H9 (cell line): ENCODE data around the gene LPO. TPM values are rescaled to one million over a fixed set of nuclear protein-coding genes. Genes with fewer than 3 reads are reported as not detected.

Source experiments
- DNase-seq: peaks from one replicate; pipeline ENCODE4 v3.0.0-alpha.2; 2017
- H2AFZ ChIP-seq: one replicate; pipeline ENCODE4 v1.6.1; 2013; ENCODE audit warnings: mild to moderate bottlenecking, low read length, control low read depth, moderate library complexity
- H2AK5ac ChIP-seq: 2 replicates; pipeline ENCODE4 v1.6.1; 2013; ENCODE audit warnings: low read length, control low read depth, mixed read lengths; ENCODE audit not compliant: insufficient read length
- H2BK120ac ChIP-seq: one replicate; pipeline ENCODE4 v1.6.1; 2013; ENCODE audit warnings: low read depth, mild to moderate bottlenecking, low read length, control low read depth, inconsistent platforms; ENCODE audit not compliant: poor library complexity, severe bottlenecking
- H2BK12ac ChIP-seq: 2 replicates; pipeline ENCODE4 v1.6.1; 2013; ENCODE audit warnings: low read length, control low read depth, mixed read lengths, low read depth; ENCODE audit not compliant: insufficient read length
- H2BK15ac ChIP-seq: 2 replicates; pipeline ENCODE4 v1.6.1; 2013; ENCODE audit warnings: low read depth, low read length, control low read depth
- H2BK20ac ChIP-seq: one replicate; pipeline ENCODE4 v1.6.1; 2013; ENCODE audit warnings: low read depth, mild to moderate bottlenecking, low read length, control low read depth, inconsistent platforms; ENCODE audit not compliant: poor library complexity, severe bottlenecking
- H2BK5ac ChIP-seq: 2 replicates; pipeline ENCODE4 v1.6.1; 2013; ENCODE audit warnings: low read length, control low read depth, mixed read lengths; ENCODE audit not compliant: insufficient read length
- H3K14ac ChIP-seq: 2 replicates; pipeline ENCODE4 v1.6.1; 2013; ENCODE audit warnings: low read length, control low read depth; ENCODE audit not compliant: insufficient read depth
- H3K18ac ChIP-seq: 2 replicates; pipeline ENCODE4 v1.6.1; 2013; ENCODE audit warnings: low read depth, mild to moderate bottlenecking, mixed read lengths, low read length, control low read depth; ENCODE audit not compliant: insufficient read length
- H3K23ac ChIP-seq: 2 replicates; pipeline ENCODE4 v1.6.1; 2013; ENCODE audit warnings: low read length, control low read depth, mixed read lengths, low read depth; ENCODE audit not compliant: insufficient read length
- H3K23me2 ChIP-seq: 2 replicates; pipeline ENCODE4 v1.6.1; 2013; ENCODE audit warnings: low read depth, mild to moderate bottlenecking, mixed read lengths, low read length, control low read depth; ENCODE audit not compliant: insufficient read length, poor library complexity, severe bottlenecking
- H3K27ac ChIP-seq: 2 replicates; pipeline ENCODE4 v1.5.1; 2013; ENCODE audit warnings: low read length, control low read depth, mixed read lengths, low read depth; ENCODE audit not compliant: insufficient read length
- H3K27me3 ChIP-seq: 2 replicates; pipeline ENCODE4 v1.6.1; 2013; ENCODE audit warnings: low read length, control low read depth, inconsistent platforms; ENCODE audit not compliant: insufficient read depth
- H3K4ac ChIP-seq: 2 replicates; pipeline ENCODE4 v1.6.1; 2013; ENCODE audit warnings: low read depth, mild to moderate bottlenecking, control low read depth, inconsistent platforms, low read length, moderate library complexity
- H3K4me1 ChIP-seq: 2 replicates; pipeline ENCODE4 v1.6.1; 2013; ENCODE audit warnings: low read length, control low read depth, inconsistent platforms; ENCODE audit not compliant: insufficient read depth
- H3K4me2 ChIP-seq: 2 replicates; pipeline ENCODE4 v1.6.1; 2013; ENCODE audit warnings: low read length, control low read depth, mixed read lengths; ENCODE audit not compliant: insufficient read length, insufficient read depth
- H3K56ac ChIP-seq: 2 replicates; pipeline ENCODE4 v1.6.1; 2013; ENCODE audit warnings: low read depth, mild to moderate bottlenecking, mixed read lengths, low read length, control low read depth; ENCODE audit not compliant: insufficient read length
- H3K79me1 ChIP-seq: 2 replicates; pipeline ENCODE4 v1.6.1; 2013; ENCODE audit warnings: low read depth, mild to moderate bottlenecking, moderate library complexity, low read length, control low read depth, inconsistent platforms; ENCODE audit not compliant: insufficient read depth, poor library complexity, severe bottlenecking
- H3K79me2 ChIP-seq: 2 replicates; pipeline ENCODE4 v1.6.1; 2013; ENCODE audit warnings: low read length, control low read depth, inconsistent platforms; ENCODE audit not compliant: insufficient read depth
- H3K9ac ChIP-seq: 2 replicates; pipeline ENCODE4 v1.6.1; 2013; ENCODE audit warnings: low read length, control low read depth, mixed read lengths; ENCODE audit not compliant: insufficient read length; ENCODE audit errors: extremely low read depth
- H3K9me3 ChIP-seq: one replicate; pipeline ENCODE4 v1.6.1; 2013; ENCODE audit warnings: low read depth, low read length, inconsistent platforms; ENCODE audit not compliant: control insufficient read depth
- H3T11ph ChIP-seq: one replicate; pipeline ENCODE4 v1.6.1; 2013; ENCODE audit warnings: mild to moderate bottlenecking, low read length, control low read depth, inconsistent platforms
- H4K20me1 ChIP-seq: one replicate; pipeline ENCODE4 v1.6.1; 2013; ENCODE audit not compliant: control insufficient read depth, insufficient read length, insufficient read depth
- H4K5ac ChIP-seq: 2 replicates; pipeline ENCODE4 v1.6.1; 2013; ENCODE audit warnings: low read depth, mild to moderate bottlenecking, mixed read lengths, low read length, control low read depth; ENCODE audit not compliant: insufficient read length
- H4K8ac ChIP-seq: replicated peaks from 2 replicates; pipeline ENCODE4 v1.6.1; 2013; ENCODE audit warnings: low read length, control low read depth, mixed read lengths, low read depth; ENCODE audit not compliant: insufficient read length
- H4K91ac ChIP-seq: 2 replicates; pipeline ENCODE4 v1.6.1; 2013; ENCODE audit warnings: low read depth, mild to moderate bottlenecking, moderate library complexity, mixed read lengths, low read length, control low read depth; ENCODE audit not compliant: insufficient read length
- H3K27ac Mint-ChIP-seq, 3 experiments: 2 replicates in 2 of 3; 3 replicates in 1 of 3; pipeline ENCODE4 v1.8.0; 2020 to 2021; ENCODE audit warnings: mixed read lengths in 3 of 3, mild to moderate bottlenecking in 1 of 3, moderate library complexity in 1 of 3
- H3K27me3 Mint-ChIP-seq: 2 replicates; pipeline ENCODE4 v1.8.0; 2021; ENCODE audit warnings: low read depth, mild to moderate bottlenecking, moderate library complexity, mixed read lengths
- H3K36me3 Mint-ChIP-seq, 3 experiments: 2 replicates in 2 of 3; 3 replicates in 1 of 3; pipeline ENCODE4 v1.8.0; 2020 to 2021; ENCODE audit warnings: low read depth in 3 of 3, mixed read lengths in 3 of 3; ENCODE audit not compliant: insufficient read depth in 1 of 3
- H3K4me1 Mint-ChIP-seq, 2 experiments: 2 replicates each; pipeline ENCODE4 v1.8.0; 2020; ENCODE audit warnings: mixed read lengths in 2 of 2
- H3K4me3 Mint-ChIP-seq, 2 experiments: 2 replicates in 1 of 2; 3 replicates in 1 of 2; pipeline ENCODE4 v1.8.0; 2020 to 2021; ENCODE audit warnings: mild to moderate bottlenecking in 2 of 2, mixed read lengths in 2 of 2, moderate library complexity in 1 of 2
- H3K9me3 Mint-ChIP-seq, 2 experiments: 2 replicates in 1 of 2; 3 replicates in 1 of 2; pipeline ENCODE4 v1.8.0; 2020; ENCODE audit warnings: mild to moderate bottlenecking in 2 of 2, mixed read lengths in 2 of 2, moderate library complexity in 1 of 2
- CTCF ChIP-seq: fragments of 200-600 bp; sonication (generic); conservative IDR thresholded peaks from 3 replicates; pipeline ENCODE4 v1.8.0; 2021; ENCODE audit warnings: antibody characterized with exemption, mild to moderate bottlenecking
- WGBS: extraction: QIAGEN DNeasy Blood & Tissue Kit; methylation state at CpG from one replicate; pipeline ENCODE4 v1.1.7; 2013; ENCODE audit warnings: missing lambda C conversion rate, low lambda C conversion rate, mixed read lengths; ENCODE audit not compliant: insufficient read length; ENCODE audit errors: extremely low coverage; 5-methylcytosine and 5-hydroxymethylcytosine counted together
- total RNA-seq: library from RNA; stranded (reverse); gene quantifications from 2 replicates; pipeline ENCODE4 v1.2.1, GENCODE V29; 2021

Gene LPO
- total RNA-seq, 1 experiment from 2014 or later = 0.17 TPM

GRCh38 chr17:58245428-58246103 lies 7.2 kb downstream of the LPO start:
- Histone ChIP-seq H2BK15ac (no peak overlapping the region), H2BK120ac (no peak overlapping the region), H2BK5ac (no peak overlapping the region), H3K4me1 (no peaks in the 10 kb centered on the region; the same call in 1 of the 2 replicates), H3K56ac (no peak overlapping the region), H3K9me3 (peaks cover 7% of the 10 kb centered on the region), H3K79me2 (no peaks in the 10 kb centered on the region), H3T11ph (no peak overlapping the region), H3K79me1 (no peaks in the 10 kb centered on the region), H3K27me3 (peaks cover 27% of the 10 kb centered on the region), H3K23ac (no peak overlapping the region), H3K14ac (no peak overlapping the region), H2AFZ (no peak overlapping the region), H4K8ac (no peak overlapping the region), H3K9ac (no peak overlapping the region), H4K91ac (no peak overlapping the region), H2BK12ac (no peak overlapping the region), H3K18ac (no peak overlapping the region), H3K4me2 (no peak overlapping the region), H4K20me1 (no peaks in the 10 kb centered on the region), H3K27ac (no peak overlapping the region), H2BK20ac (no peak overlapping the region), H3K4ac (no peak overlapping the region), H3K23me2 (peaks cover 8% of the 10 kb centered on the region), H2AK5ac (no peak overlapping the region), H4K5ac (no peak overlapping the region)
- peaks cover 11 to 16% of the 10 kb centered on the region in 2 experiments for H3K4me1 Mint-ChIP-seq
- H3K27ac Mint-ChIP-seq = no peak overlapping the region
- peaks cover 8% of the 10 kb centered on the region in 2 experiments for H3K9me3 Mint-ChIP-seq
- DNase-seq = no peak
- peaks cover 96% of the 10 kb centered on the region for H3K27me3 Mint-ChIP-seq
- no peak overlapping the region for H3K4me3 Mint-ChIP-seq
- WGBS = no CpG with 5 or more reads among the region's 10 CpGs
- H3K36me3 Mint-ChIP-seq = peaks cover 0 to 6% (median 6%) of the 10 kb centered on the region in 3 experiments; a peak in 4 of 7 replicates
- no peak for TF ChIP-seq CTCF
